Measurements from ENCODE around the gene SLC6A3.

Gene SLC6A3

GRCh38 chr5:1356873-1357787 lies 88.1 kb downstream of the SLC6A3 start:
- in situ Hi-C loops (cut with MboI; ENCODE audit: low sequenced_read_pairs) = no loop called here

GRCh38 chr5:1354576-1354975 lies 90.7 kb downstream of the SLC6A3 start:
- in situ Hi-C loops (cut with MboI; ENCODE audit: low sequenced_read_pairs) = no loop called here

- in situ Hi-C loops (cut with MboI; ENCODE audit: low sequenced_read_pairs) = no loop called here
Observed at GRCh38 chr5:1352231-1353219, 92.7 kb downstream of the SLC6A3 start.

GRCh38 chr5:1351156-1351555 lies 94.1 kb downstream of the SLC6A3 start:
- in situ Hi-C loops (cut with MboI; ENCODE audit: low sequenced_read_pairs) = no loop called here

GRCh38 chr5:1349246-1349645 lies 96.0 kb downstream of the SLC6A3 start:
- in situ Hi-C loops (cut with MboI; ENCODE audit: low sequenced_read_pairs) = no loop called here

- in situ Hi-C loops (cut with MboI; ENCODE audit: low sequenced_read_pairs) = no loop called here
Observed at GRCh38 chr5:1348986-1349245, 96.3 kb downstream of the SLC6A3 start.

GRCh38 chr5:1347571-1347970 lies 97.7 kb downstream of the SLC6A3 start:
- in situ Hi-C loops (cut with MboI; ENCODE audit: low sequenced_read_pairs) = no loop called here

GRCh38 chr5:1346627-1347440 lies 98.4 kb downstream of the SLC6A3 start:
- in situ Hi-C loops (cut with MboI; ENCODE audit: low sequenced_read_pairs) = no loop called here

- in situ Hi-C loops (cut with MboI; ENCODE audit: low sequenced_read_pairs) = no loop called here
Observed at GRCh38 chr5:1345876-1346626, 99.2 kb downstream of the SLC6A3 start.

GRCh38 chr5:1344975-1345838 lies 100.0 kb downstream of the SLC6A3 start, which contains the start of gene CLPTM1L:
CLPTM1L (minus strand) TSS chr5:1345099; CDS start chr5:1344841, 258 bp downstream.
- in situ Hi-C loops (cut with MboI; ENCODE audit: low sequenced_read_pairs) = no loop called here

GRCh38 chr5:1343931-1344901 lies 101.0 kb downstream of the SLC6A3 start:
- in situ Hi-C loops (cut with MboI; ENCODE audit: low sequenced_read_pairs) = no loop called here

GRCh38 chr5:1343315-1343751 lies 101.9 kb downstream of the SLC6A3 start:
- in situ Hi-C loops (cut with MboI; ENCODE audit: low sequenced_read_pairs) = no loop called here
